Astrocyte (in vitro differentiated cells and primary cell): ENCODE results near the gene TBC1D22B. TPM values are rescaled to one million over a fixed set of nuclear protein-coding genes. Genes with fewer than 3 reads are reported as not detected.
A peak's percentile ranks its signal among the peaks of the same experiment; 100 is the strongest.

Experiments used
- DNase-seq: peaks from one replicate; pipeline ENCODE4 v3.0.0-alpha.2; 2010; ENCODE audit warnings: low read depth
- FAIRE-seq: peaks from 2 replicates; lab custom pipeline; 2011; peaks lifted over from hg19 to GRCh38; lab: Jason Lieb, UNC
- H2AFZ ChIP-seq: 2 replicates; pipeline ENCODE4 v1.6.0; 2012; ENCODE audit warnings: low read depth, low read length, inconsistent platforms
- H3K27ac ChIP-seq: 2 replicates; pipeline ENCODE4 v1.5.1; 2011; ENCODE audit warnings: low read depth, low read length, inconsistent platforms
- H3K27me3 ChIP-seq: 2 replicates; pipeline ENCODE4 v1.6.0; 2011; ENCODE audit warnings: low read length, inconsistent platforms; ENCODE audit not compliant: insufficient read depth
- H3K36me3 ChIP-seq: 2 replicates; pipeline ENCODE4 v1.5.1; 2011; ENCODE audit warnings: low read length, inconsistent platforms; ENCODE audit not compliant: insufficient read depth
- H3K4me1 ChIP-seq: 2 replicates; pipeline ENCODE4 v1.5.1; 2011; ENCODE audit warnings: low read length, inconsistent platforms; ENCODE audit not compliant: insufficient read depth
- H3K4me2 ChIP-seq: 2 replicates; pipeline ENCODE4 v1.6.0; 2012; ENCODE audit warnings: low read length, inconsistent platforms
- H3K4me3 ChIP-seq: 2 replicates; pipeline ENCODE4 v1.5.1; 2011; ENCODE audit warnings: low read depth, mild to moderate bottlenecking, low read length, inconsistent platforms; ENCODE audit not compliant: insufficient read depth
- H3K79me2 ChIP-seq: 2 replicates; pipeline ENCODE4 v1.6.0; 2012; ENCODE audit warnings: mild to moderate bottlenecking, low read length, inconsistent platforms; ENCODE audit not compliant: insufficient read depth
- H3K9ac ChIP-seq: 2 replicates; pipeline ENCODE4 v1.6.0; 2012; ENCODE audit warnings: mild to moderate bottlenecking, low read length, inconsistent platforms
- H3K9me3 ChIP-seq: 2 replicates; pipeline ENCODE4 v1.5.1; 2012; ENCODE audit warnings: low read depth, mild to moderate bottlenecking, low read length, inconsistent platforms; ENCODE audit not compliant: insufficient read depth
- H4K20me1 ChIP-seq: 2 replicates; pipeline ENCODE4 v1.6.0; 2012; ENCODE audit warnings: low read length, inconsistent platforms; ENCODE audit not compliant: insufficient read depth
- H3K27ac Mint-ChIP-seq: one replicate; pipeline ENCODE4 v1.8.0; 2021; ENCODE audit warnings: mild to moderate bottlenecking, mixed read lengths; ENCODE audit not compliant: unreplicated experiment
- H3K27me3 Mint-ChIP-seq: one replicate; pipeline ENCODE4 v1.8.0; 2021; ENCODE audit warnings: low read depth, mixed read lengths; ENCODE audit not compliant: unreplicated experiment
- H3K36me3 Mint-ChIP-seq: one replicate; pipeline ENCODE4 v1.8.0; 2021; ENCODE audit warnings: low read depth, mixed read lengths; ENCODE audit not compliant: unreplicated experiment
- H3K4me1 Mint-ChIP-seq: one replicate; pipeline ENCODE4 v1.8.0; 2021; ENCODE audit warnings: low read depth, mixed read lengths; ENCODE audit not compliant: unreplicated experiment
- H3K4me3 Mint-ChIP-seq: one replicate; pipeline ENCODE4 v1.8.0; 2021; ENCODE audit warnings: mild to moderate bottlenecking, moderate library complexity, mixed read lengths; ENCODE audit not compliant: unreplicated experiment
- H3K9me3 Mint-ChIP-seq: one replicate; pipeline ENCODE4 v1.8.0; 2021; ENCODE audit warnings: mild to moderate bottlenecking, mixed read lengths; ENCODE audit not compliant: unreplicated experiment
- EZH2 ChIP-seq: IDR thresholded peaks from 2 replicates; pipeline ENCODE4 v1.6.1; 2012; ENCODE audit warnings: mild to moderate bottlenecking, low read length, inconsistent platforms; ENCODE audit not compliant: insufficient read depth
- total RNA-seq: library from RNA; stranded (reverse); gene quantifications from 2 replicates; pipeline ENCODE4 v1.2.1, GENCODE V29; 2021
- TF ChIP-seq, protein P1 (sequence below): IDR thresholded peaks from 2 replicates; pipeline ENCODE4 v1.5.1; 2011; ENCODE audit warnings: low read depth, mild to moderate bottlenecking, inconsistent platforms, low read length, moderate library complexity; ENCODE audit not compliant: insufficient read depth

TBC1D22B gene
- total RNA-seq, 1 donor from 2014 or later: 10.8 TPM

DNA sequence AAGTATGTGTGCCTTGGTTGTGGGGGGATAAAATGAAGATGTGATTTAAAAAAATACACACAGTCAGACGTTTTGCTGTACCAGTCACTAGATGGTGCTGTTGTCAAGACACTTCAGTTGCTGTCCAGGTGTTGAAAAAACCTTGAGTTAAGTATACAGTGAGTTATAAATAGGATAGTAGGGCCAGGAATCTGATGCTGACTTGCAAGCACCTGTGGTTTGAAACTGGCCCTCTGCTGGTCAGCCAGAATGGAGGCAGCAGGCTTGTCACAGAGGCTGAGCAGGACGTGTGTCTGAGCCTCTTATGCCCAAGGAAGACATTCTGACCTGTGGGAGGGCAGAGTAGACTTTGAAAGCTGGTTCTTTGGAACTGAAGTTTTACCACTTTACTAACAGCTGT lies 124.0 kb downstream of the TBC1D22B start:
- Mint-ChIP-seq H3K36me3 (peaks cover 7% of the 10 kb centered on the region), H3K4me1 (peaks cover 4% of the 10 kb centered on the region), H3K4me3 (no peak overlapping the region), H3K9me3 (no peaks in the 10 kb centered on the region), H3K27me3 (no peaks in the 10 kb centered on the region), H3K27ac (no peak overlapping the region)
- Histone ChIP-seq H3K36me3 (peaks cover 8% of the 10 kb centered on the region), H3K4me2 (no peak overlapping the region), H3K9ac (no peak overlapping the region), H3K4me1 (no peaks in the 10 kb centered on the region), H3K27ac (no peak overlapping the region), H3K4me3 (no peak overlapping the region), H2AFZ (no peak overlapping the region), H4K20me1 (peaks cover 9% of the 10 kb centered on the region), H3K9me3 (no peaks in the 10 kb centered on the region), H3K27me3 (no peaks in the 10 kb centered on the region), H3K79me2 (no peaks in the 10 kb centered on the region)
- DNase-seq: peak; percentile 59
- FAIRE-seq: no peak
- no peak for TF ChIP-seq EZH2
- TF ChIP-seq, protein P1, sequence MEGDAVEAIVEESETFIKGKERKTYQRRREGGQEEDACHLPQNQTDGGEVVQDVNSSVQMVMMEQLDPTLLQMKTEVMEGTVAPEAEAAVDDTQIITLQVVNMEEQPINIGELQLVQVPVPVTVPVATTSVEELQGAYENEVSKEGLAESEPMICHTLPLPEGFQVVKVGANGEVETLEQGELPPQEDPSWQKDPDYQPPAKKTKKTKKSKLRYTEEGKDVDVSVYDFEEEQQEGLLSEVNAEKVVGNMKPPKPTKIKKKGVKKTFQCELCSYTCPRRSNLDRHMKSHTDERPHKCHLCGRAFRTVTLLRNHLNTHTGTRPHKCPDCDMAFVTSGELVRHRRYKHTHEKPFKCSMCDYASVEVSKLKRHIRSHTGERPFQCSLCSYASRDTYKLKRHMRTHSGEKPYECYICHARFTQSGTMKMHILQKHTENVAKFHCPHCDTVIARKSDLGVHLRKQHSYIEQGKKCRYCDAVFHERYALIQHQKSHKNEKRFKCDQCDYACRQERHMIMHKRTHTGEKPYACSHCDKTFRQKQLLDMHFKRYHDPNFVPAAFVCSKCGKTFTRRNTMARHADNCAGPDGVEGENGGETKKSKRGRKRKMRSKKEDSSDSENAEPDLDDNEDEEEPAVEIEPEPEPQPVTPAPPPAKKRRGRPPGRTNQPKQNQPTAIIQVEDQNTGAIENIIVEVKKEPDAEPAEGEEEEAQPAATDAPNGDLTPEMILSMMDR: peak; percentile 65

Other genes with a start within 250 kb of the TBC1D22B start
- 29.0 and 32.1 TPM in 2 replicates for gene PIM1, start 87.6 kb upstream of the TBC1D22B start, total RNA-seq
- 7.3 and 8.2 TPM in 2 replicates for gene TMEM217, start 372 bp downstream of the TBC1D22B start, total RNA-seq
- gene RNF8, start 96.2 kb downstream of the TBC1D22B start, total RNA-seq: 22.4 and 25.1 TPM in 2 replicates
- gene CMTR1, start 175.4 kb downstream of the TBC1D22B start, total RNA-seq: 44.1 and 47.0 TPM in 2 replicates
- gene CCDC167, start 242.1 kb downstream of the TBC1D22B start, total RNA-seq: 24.0 and 31.9 TPM in 2 replicates